Prostate gland (tissue), 2 donors: Measurements from ENCODE around the gene COX19.

Experiments
- POLR2AphosphoS5 ChIP-seq: sonication (generic); formaldehyde crosslinking; IDR thresholded peaks from one replicate; pipeline ENCODE4 v1.6.1; 2017; ENCODE audit warnings: antibody characterized with exemption
- TF ChIP-seq, protein P1 (sequence below), 4 experiments: fragments of 200-600 bp in 2 of 4; fragments of 450-650 bp in 2 of 4; sonication (generic) in 2 of 4; IDR thresholded peaks; 1 replicate in 3 of 4; 2 replicates in 1 of 4; pipeline ENCODE4 v1.5.1; 2016 to 2019; ENCODE audit warnings: antibody characterized with exemption in 4 of 4, mild to moderate bottlenecking in 2 of 4, moderate library complexity in 2 of 4

DNA sequence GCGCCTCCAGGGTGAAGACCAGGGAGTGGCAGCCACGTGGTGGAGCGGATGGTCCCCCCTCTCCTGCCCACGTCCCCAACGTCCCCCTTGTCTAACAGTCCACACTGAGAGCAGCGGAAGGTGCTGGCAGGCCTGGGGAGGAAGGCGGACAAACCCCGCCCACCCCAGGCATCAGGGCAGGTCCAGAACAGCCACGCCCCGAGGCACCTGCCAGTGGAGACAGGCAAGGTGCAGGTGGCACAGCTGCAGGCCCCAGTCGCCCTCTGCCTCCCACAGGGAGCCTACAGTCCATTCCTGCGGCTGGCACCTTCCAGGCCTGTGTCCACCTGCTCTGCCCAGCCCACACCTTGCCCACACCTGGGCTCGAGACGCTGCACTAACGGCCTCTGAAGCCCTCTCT lies 32.6 kb upstream of the COX19 start:
- TF ChIP-seq, protein P1, sequence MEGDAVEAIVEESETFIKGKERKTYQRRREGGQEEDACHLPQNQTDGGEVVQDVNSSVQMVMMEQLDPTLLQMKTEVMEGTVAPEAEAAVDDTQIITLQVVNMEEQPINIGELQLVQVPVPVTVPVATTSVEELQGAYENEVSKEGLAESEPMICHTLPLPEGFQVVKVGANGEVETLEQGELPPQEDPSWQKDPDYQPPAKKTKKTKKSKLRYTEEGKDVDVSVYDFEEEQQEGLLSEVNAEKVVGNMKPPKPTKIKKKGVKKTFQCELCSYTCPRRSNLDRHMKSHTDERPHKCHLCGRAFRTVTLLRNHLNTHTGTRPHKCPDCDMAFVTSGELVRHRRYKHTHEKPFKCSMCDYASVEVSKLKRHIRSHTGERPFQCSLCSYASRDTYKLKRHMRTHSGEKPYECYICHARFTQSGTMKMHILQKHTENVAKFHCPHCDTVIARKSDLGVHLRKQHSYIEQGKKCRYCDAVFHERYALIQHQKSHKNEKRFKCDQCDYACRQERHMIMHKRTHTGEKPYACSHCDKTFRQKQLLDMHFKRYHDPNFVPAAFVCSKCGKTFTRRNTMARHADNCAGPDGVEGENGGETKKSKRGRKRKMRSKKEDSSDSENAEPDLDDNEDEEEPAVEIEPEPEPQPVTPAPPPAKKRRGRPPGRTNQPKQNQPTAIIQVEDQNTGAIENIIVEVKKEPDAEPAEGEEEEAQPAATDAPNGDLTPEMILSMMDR (IDR thresholded peaks at IDR 0.05): no peak
- TF ChIP-seq POLR2AphosphoS5: no peak
